ENCODE measurements around the gene LRGUK.

LRGUK gene

GRCh38 chr7:134129856-134130523 is 2.9 kb downstream of the LRGUK start:
- DNase-seq = no peak

GRCh38 chr7:134134004-134134403 is 6.9 kb downstream of the LRGUK start:
- no peak for DNase-seq

GRCh38 chr7:134140889-134141867 is 14.0 kb downstream of the LRGUK start:
- no peak for DNase-seq

- DNase-seq = no peak
Measured at GRCh38 chr7:134141868-134142264, 14.7 kb downstream of the LRGUK start.

- no peak for DNase-seq
Measured at GRCh38 chr7:134153493-134154136, 26.5 kb downstream of the LRGUK start.

- DNase-seq = no peak
Measured at GRCh38 chr7:134154581-134155130, 27.5 kb downstream of the LRGUK start.

- DNase-seq = no peak
Measured at GRCh38 chr7:134155206-134155605, 28.1 kb downstream of the LRGUK start.

- no peak for DNase-seq
Measured at GRCh38 chr7:134155871-134156270, 28.7 kb downstream of the LRGUK start.

- DNase-seq = no peak
Measured at GRCh38 chr7:134165252-134165651, 38.1 kb downstream of the LRGUK start.

- no peak for DNase-seq
Measured at GRCh38 chr7:134167250-134167649, 40.1 kb downstream of the LRGUK start.

GRCh38 chr7:134167841-134168240 is 40.7 kb downstream of the LRGUK start:
- DNase-seq = no peak

GRCh38 chr7:134174795-134175261 is 47.7 kb downstream of the LRGUK start:
- no peak for DNase-seq

- no peak for DNase-seq
Measured at GRCh38 chr7:134175334-134176036, 48.3 kb downstream of the LRGUK start.

- DNase-seq = no peak
Measured at GRCh38 chr7:134176037-134176350, 48.9 kb downstream of the LRGUK start.

GRCh38 chr7:134179036-134180011 is 52.2 kb downstream of the LRGUK start:
- no peak for DNase-seq

- DNase-seq = no peak
Measured at GRCh38 chr7:134180376-134180775, 53.2 kb downstream of the LRGUK start.

- DNase-seq = no peak
Measured at GRCh38 chr7:134182078-134182477, 54.9 kb downstream of the LRGUK start.

- no peak for DNase-seq
Measured at GRCh38 chr7:134184767-134185166, 57.6 kb downstream of the LRGUK start.

GRCh38 chr7:134186027-134186426 is 58.9 kb downstream of the LRGUK start:
- DNase-seq = no peak

- DNase-seq = no peak
Measured at GRCh38 chr7:134186801-134187200, 59.7 kb downstream of the LRGUK start.

GRCh38 chr7:134187893-134188292 is 60.8 kb downstream of the LRGUK start:
- DNase-seq = no peak

Measured in NCI-H510A (cell line).